Hippocampal formation (tissue), 2 donors: ENCODE measurements around the gene DLL4.
A peak's percentile ranks its signal among the peaks of the same experiment; 100 is the strongest.
"Not testable (repeated sequence)": the region's sequence is repeated elsewhere in the genome, so short reads cannot be mapped to it uniquely, and the experiment has no call there.

Experiments used
- DNase-seq, 2 donors: peaks; one replicate each; lab custom pipeline; 2025; lab: John Stamatoyannopoulos, UW

The DLL4 gene

DNA sequence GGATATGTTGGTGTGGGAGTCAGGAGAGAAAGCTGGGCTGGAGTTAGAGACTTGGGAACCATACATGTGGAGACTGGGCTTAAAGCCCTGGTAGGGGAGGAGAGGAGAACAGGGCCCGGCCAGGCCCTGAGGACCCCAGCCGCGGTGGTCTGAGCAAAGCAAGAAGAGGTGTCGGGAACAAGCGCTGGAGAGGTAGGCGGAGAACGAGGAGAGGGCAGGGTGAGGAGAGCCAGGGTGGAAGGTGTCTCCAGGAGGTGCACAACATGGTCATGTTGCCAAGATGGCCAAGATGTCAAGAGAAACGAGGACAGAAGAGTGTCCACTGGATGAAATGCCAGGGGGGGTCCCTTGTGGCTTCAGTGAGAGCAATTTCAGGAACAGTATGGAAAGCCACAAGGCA is 29.6 kb downstream of the DLL4 start:
- no peak for DNase-seq

DNA sequence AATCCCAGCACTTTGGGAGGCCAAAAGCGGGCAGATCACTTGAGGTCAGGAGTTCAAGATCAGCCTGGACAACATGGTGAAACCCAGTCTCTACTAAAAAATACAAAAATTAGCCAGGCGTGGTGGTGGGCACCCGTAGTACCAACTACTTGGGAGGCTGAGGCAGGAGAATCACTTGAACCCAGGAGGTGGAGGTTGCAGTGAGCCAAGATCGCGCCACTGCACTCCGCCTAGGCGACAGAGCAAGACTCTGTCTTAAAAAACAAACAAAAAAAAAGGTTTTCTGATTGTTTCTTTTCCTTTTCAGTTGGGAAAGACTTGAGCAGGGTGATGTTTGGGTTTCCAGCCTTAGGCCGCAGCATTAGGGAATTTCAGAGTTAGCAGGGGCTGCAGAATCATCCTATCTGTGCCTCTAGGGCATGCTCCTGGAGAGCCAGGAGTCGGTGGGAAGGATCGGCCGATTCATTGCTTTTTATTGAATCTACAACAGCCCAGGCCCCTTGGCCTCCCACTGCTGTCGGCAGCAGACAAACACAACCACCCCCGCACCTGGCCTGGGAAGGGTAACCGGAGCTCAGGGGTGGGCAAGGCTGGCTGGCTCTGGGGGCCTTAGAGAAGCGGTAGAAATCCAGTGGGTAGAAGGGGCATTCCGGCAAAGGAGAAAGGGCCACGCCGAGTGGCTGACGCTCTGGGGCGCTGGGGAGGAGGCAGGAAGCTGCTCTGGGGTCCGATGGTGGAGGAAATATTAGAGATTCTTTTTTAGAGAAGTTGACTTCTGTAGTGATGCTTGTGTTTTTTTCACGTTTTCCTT is 30.4 kb downstream of the DLL4 start:
- no peak for DNase-seq

DNA sequence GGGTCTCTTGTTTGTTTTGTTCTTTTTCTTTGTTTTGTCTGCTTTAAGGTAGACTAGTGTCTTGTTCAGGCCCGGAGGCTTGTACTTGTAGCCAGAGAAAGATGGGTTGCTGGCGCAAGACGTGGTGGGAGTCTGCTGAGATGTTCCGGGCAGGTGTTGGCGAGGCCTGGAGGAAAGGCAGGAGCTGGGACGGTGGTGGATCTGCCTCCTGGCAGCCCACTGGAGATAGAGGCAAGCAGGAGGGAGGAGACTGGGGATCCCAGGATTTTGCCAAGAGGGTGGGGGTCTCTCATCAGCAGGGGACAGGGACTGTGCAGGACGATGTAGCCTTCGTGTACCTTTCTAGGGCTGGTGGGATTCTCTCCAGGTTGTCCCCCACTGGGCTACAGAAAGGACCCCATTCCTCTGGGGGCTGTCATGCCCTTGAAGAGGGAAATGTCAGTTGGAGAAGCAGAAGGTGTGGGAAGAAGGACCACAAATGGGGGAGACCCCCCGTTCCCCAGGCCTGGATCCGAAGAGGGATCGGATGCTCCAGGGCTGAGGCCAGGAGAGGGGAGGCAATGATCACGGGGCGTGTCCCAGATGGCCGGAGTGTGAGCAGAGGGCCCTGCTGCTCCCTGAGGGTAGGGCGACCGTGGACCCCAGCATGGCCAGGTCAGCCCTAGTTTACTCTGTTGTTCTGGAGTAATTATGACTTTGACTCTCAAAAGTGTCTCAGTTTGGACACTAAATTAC is 31.2 kb downstream of the DLL4 start:
- DNase-seq, result no peak

DNA sequence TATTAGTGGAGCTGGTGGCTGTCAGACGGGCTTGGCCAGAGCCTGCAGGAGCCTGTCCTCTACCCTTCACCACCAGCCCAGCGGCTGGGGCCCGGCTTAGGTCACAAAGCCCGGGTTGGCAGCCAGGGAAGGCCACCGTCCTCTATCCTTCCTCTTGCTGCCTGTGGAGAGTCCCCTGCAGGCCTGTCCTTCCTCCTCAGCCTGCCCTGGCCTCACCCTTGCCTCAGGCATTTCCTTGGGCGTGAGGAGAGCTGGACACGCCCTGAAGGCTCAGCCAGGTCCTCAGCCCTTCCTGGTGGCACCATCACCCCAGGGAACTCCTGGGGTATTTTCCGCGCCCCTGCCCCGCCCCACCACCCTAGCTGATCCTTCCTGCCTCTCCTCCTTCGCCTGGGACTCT is 31.8 kb downstream of the DLL4 start:
- no peak for DNase-seq

DNA sequence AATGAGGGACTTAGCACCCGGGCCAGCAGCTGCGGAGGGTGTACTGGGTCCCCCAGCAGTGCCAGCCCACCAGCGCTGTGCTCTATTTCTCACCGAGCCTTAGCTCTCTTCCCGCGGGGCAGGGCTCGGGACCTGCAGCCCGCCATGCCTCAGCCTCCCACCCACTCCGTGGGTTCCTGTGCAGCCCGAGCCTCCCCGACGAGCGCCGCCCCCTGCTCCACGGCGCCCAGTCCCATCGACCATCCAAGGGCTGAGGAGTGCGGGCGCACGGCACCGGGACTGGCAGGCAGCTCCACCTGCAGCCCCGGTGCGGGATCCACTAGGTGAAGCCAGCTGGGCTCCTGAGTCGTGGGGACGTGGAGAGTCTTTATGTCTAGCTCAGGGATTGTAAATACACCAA is 32.6 kb downstream of the DLL4 start:
- not testable (repeated sequence) for DNase-seq

DNA sequence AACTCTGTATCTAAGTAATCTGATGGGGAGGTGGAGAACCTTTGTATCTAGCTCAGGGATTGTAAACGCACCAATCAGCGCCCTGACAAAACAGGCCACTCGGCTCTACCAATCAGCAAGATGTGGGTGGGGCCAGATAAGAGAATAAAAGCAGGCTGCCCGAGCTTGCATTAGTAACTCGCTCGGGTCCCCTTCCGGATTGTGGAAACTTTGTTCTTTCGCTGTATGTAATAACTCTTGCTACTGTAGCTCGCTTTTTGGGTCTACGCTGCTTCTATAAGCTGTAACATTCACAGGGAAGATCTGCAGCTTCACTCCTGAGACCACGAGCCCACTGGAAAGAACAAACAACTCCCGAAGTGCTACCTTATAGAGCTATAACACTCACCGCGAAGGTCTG is 33.2 kb downstream of the DLL4 start:
- not testable (repeated sequence) for DNase-seq

DNA sequence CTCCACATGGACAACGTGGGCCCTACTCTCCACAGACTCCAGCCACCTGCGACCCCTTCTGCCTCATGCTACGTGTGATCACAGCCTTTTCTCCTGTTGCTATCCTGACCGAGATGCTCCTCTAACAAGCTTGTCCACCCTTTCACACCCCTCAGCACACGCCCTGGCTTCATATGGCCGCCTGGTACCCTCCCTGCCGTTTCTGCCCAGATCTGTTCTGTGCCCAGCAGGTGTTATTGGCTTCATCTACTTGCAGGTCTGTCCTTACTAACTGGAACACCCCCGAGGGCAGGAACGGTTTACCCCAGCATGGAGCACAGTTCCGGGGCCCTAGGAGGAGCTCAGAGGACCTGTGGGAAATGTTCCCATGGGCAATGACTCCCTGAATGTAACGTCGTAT is 34.1 kb downstream of the DLL4 start:
- no peak for DNase-seq

DNA sequence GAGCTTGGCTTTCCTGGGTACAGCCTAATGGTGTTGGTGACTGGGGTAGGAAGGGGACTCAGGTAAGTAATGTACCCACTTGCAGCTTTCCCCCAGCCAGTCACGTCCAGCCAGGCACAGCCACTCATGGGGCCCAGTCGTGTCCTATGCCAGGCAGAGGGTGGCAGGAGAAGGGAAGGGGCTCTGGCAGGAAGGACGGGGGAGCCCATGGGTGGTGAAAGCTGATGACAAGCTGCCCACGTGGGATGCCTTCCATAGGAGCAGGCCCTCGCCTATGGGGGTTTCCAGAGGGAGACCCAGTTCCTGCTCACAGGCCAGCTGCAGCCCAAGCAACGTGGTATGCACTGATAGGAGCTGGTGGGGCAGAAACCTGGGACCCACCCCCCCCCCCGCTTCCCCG is 34.9 kb downstream of the DLL4 start:
- DNase-seq, result no peak

DNA sequence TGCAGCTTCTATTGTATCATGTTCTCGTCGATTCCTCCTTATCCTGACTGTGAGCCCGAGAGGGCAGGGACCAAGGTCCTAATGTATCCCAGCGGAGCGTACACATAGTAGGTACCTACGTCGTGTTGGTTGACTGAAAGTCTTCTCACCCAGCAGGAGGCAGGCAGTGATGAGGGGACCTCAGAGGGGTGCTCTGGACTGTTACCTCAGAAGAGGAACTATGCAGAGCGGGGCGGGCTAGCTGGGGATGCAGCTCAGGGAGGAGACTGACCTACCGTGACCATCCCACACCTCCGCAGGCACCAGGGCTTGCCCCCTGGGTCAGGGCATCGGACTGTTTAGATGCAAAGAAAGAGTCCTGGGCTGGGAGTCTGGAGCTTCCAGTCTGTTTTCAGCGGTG is 35.5 kb downstream of the DLL4 start:
- DNase-seq, result no peak

DNA sequence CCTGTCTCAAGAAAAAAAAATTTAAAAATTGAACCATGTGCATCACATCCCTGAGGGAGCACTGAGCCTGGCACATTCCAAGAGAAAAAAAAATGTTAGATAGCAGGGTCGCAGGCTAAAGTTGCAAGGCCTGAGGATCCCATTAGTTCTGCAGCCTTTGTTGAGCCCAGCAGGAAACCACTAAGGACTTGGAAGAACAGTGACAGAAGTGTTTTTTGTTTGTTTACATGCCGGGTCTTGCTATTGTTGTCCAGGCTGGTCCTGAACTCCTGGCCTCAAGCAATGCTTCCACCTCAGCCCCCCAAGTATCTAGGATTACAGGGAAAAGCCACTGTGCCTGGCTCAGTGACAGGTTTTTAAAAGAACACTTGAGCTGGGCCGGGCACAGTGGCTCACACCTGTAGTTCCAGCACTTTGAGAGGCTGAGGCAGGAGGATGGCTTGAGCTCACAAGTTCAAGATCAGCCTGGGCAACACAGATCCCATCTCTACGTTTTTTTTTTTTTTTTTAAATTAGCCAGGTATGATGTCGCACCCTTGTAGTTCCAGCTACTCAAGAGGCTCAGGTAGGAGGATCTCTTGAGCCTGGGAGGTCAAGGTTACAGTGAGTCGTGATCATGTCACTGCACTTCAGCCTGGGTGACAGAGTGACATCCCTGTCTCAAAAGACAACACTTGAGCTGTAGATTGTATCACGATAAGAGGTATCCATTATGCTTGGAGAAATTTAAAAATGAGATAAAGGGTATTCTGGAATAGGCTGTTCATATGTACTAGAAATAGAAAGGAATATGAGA is 39.3 kb downstream of the DLL4 start:
- DNase-seq, result no peak

DNA sequence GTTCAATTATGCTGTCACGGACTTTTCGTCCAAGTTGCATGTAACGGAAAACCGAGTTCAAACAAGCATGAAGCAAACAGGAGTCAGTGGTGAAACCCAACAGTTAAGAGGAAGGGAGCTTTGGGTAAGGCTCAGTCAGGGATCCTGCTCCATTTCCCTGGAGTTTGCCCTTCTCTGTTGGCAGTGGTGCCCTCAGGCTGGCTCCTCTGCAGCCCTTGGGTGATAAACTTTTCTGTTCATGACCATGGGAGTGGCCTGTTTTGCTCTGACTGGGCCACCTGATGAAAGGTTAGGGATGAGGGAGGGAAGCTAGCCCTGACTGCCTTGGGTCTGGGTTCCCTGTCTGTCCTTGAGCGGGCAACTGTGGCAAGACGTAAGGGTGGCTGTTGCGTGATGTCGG is 40.2 kb downstream of the DLL4 start:
- no peak for DNase-seq

DNA sequence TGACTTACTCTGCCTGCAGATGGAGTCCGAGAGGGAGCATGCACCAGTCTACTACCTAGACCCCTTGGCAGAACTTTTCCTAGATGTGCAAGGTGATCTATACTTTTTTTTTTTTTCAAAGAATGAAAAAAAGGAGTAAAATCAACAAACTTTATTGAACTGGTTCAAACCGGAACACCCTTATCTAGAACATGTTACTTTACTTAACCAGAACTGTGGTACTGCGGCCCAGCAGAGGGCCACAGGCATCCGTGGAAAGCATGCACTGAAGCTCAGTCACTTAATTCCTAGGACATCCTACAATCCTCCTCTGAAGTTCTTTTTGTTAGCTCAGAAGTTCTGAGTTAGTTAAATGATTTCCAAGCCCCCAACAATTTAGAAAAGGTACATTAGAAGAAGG is 45.7 kb downstream of the DLL4 start:
- no peak for DNase-seq

DNA sequence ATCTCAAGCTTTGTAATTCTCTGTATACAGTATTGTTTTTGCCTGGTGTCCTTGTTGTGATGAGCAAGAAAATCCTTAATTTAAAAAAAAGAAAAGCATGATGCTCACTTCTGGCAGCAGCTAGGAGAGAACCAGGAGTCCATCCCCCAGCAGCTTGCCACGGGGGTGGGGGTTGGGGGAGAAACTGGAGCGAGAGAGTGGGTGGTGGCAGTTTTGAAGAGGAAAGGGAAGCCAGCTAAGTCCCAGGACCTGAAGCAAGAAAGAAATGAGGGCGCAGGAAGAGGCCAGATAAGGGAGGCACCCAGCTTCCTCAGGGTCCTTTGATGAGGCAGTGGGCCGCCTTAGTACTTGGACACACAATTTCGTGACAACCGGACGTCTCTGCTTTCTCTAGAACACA is 47.7 kb downstream of the DLL4 start:
- peak in 1 of 2 donors; percentile 11 for DNase-seq

DNA sequence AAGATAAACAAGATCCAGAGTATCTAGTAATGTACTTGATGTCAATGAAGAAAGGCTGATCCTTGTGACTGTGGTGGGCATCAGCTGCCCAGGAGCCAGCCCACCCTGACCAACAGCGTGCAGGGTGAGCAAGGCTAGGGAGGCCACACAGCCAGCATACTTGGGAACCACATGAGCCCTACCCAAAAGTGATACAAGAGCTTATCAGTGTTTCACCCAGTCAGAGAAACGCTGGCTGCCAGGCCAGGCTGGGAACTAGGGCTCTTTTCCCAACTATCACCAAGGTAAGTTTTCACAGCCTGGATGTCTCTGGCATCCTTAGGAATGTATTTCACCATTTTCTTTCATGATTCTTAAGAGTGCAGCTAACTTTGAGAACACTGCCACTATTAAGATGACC is 49.0 kb downstream of the DLL4 start:
- DNase-seq, result no peak

DNA sequence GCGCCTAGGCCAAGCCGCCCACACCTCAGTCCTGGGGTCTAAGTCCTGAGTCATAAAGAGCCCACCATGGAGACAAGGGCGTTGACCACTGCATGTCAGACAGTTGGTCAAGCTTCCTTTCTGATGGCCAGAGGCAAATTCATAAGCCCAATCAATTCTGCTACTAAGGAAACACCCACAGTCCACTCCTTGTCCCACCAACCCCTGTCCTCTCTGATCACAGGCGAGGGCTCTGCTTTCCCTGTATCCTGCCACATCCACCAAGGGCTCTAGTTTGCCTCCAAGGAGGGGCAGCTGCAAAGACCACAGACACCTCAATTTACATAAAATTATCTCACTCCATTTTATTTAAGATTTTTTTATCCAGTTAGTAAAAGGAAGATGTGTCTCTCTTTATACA is 49.4 kb downstream of the DLL4 start:
- no peak for DNase-seq

DNA sequence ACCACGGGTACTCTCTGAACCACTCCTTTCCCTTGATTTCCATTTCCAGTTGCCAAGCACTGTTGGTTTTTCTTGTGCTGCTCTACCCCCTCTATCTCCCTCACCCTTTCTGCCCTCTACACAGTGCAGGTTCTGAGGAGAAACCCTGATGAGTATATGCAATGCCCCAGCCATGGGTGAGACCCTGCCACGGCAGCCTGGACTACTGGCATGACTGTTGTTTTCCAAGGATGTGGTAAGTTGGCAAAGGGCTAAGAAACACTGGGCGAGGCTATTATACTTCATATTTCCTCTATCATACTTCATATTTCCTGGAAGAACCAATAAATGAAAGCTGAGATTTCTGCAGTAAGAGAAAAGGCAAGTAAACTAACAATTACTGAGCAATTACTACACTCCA is 52.0 kb downstream of the DLL4 start:
- no peak for DNase-seq

DNA sequence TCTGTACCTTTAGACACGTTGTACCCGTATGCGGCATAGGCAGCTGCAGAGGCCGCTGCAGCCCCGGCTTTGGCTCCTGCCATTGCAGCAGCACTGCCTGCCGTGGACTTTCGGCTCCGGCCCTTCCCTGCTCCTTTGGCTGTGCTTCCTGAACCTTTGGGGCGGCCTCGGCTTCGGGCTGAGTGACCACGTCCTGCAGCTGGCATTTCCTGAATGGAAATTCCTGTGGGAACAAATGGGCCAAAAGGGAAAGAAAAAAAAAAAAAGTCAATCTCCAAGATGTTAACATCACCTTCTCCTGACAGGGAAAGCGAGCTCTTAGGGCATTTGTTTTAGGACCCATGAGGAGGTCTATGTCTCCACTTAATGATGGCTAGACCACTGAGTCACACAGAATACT is 53.7 kb downstream of the DLL4 start:
- DNase-seq, result no peak

DNA sequence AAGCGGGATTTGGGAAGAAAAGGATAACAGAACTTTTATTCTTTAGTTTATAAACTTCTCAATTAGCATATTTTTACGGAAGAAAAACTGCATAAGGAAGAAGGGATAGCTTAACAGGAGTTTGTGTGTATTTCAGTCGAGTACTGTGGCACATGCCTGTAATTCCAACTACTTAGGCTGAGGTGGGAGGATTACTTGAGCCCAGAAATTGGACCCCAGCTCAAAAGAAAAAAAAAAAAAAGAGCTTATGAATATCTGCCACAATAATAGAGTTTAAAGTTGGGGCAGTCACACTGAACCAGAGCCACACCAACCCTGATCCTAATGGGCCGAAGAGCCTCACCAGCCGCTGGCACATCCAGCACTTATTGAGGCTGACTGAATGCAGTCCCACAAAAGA is 55.3 kb downstream of the DLL4 start:
- DNase-seq, result no peak

DNA sequence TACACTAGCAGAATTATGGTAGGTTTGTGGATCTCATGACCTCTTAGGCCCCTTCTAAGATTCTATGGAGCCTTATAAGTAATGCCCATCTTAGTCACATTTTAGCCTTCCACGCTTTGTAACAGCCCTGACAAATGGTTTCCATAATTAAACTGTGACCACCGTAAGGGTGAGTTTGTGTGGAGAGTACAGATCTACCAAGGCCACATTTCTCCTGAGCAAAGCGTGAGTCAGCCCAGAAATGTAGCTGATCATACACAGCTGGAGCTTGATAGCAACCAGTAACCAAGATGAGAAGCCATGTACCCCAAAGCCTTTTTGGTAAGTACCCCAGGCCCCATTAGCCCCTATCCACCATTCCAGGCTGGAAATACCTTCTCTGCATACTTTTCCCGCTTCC is 55.8 kb downstream of the DLL4 start:
- DNase-seq, result no peak

DNA sequence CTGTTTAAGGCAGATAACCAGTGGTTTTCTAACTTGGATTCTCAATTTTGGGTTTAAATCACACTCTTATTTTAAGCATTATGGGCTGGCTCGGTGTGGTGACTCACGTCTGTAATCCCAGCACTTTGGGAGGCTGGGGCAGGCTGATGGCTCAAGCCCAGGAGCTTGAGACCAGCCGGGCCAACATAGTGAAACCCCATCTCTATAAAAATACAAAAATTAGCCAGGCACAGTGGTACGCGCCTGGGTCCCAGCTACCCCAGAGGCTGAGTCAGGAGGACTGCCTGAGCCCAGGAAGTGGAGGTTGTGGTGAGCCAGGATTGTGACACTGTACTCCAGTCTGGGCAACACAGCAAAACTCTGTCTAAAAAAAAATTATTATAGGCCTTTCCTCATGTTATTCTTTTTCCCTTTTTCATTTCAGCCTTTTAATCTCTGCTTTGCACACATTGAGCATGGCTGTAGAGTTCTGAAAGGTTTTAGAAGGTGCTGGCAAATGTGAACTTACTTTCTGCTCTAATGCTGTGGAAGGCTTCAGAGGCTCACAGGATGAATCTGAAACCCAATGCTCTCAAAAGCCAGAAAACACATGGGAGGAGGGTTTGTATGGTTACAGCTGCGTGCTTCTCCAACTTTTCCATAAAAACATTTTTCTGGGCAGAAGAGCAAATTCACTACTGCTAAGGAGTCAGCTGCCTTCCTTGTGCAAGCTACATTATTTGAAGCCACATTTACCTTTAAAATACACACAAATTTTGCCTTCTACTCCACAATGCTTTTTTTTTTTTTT is 56.6 kb downstream of the DLL4 start:
- DNase-seq, result no peak

DNA sequence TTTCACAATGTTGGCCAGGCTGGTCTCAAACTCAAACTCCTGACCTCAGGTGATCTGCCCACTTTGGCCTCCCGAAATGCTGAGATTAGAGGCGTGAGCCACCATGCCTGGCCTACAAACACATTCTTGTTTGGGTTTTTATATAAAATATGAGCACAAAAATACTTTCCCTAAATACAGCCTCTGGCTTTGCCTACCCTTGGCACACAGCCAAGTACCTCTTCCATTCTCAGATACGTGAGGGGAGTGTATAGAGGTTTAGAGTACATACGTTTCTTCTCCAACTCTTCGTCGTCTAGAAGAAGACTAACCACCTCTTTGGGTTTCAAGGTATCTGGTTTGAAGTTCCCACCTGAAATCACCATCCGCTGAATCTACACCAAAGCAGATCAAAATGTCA is 57.7 kb downstream of the DLL4 start:
- DNase-seq, result no peak

DNA sequence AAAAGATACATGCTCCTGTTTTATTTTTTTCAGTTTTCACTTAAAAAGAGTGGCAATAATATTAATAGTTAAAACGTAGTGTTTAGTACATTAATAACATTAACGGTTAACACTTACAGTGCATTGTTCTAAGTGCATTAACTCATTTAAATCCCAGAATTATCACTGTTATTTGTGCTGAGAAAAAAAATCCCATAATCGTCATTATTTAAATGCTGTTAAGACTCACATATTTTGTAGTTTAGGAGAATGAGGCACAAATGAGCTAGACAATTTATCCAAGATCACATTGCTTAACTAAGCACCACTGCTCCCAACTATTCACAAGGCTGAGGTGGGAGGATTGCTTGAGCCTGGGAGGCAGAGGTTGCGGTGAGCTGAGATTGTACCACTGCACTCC is 59.0 kb downstream of the DLL4 start:
- DNase-seq, result no peak
